Peyer's patch (tissue), 4 donors: ENCODE data around the gene HOXA11. TPM values are rescaled to one million over a fixed set of nuclear protein-coding genes. Genes with fewer than 3 reads are reported as not detected.

Source experiments
- DNase-seq, 3 donors: peaks; one replicate each; pipeline ENCODE4 v3.0.0-alpha.2; 2017 to 2019
- H3K27ac ChIP-seq, 4 donors: fragments of 200-600 bp; sonication (generic); one replicate each; pipeline ENCODE4 v1.5.1; 2016 to 2019
- H3K27me3 ChIP-seq, 2 donors: fragments of 200-600 bp; sonication (generic); one replicate each; pipeline ENCODE4 v1.5.1; 2019
- H3K36me3 ChIP-seq, 3 donors: fragments of 200-600 bp; sonication (generic); one replicate each; pipeline ENCODE4 v1.5.1; 2016 to 2019
- H3K4me1 ChIP-seq, 4 donors: fragments of 200-600 bp; sonication (generic); one replicate each; pipeline ENCODE4 v1.5.1; 2016 to 2019
- H3K4me3 ChIP-seq, 4 donors: fragments of 200-600 bp; sonication (generic); 1 replicate in 3 of 4; 2 replicates in 1 of 4; pipeline ENCODE4 v1.5.1; 2016 to 2019; ENCODE audit warnings: mild to moderate bottlenecking in 1 of 4
- H3K9me3 ChIP-seq, 4 donors: fragments of 200-600 bp; sonication (generic); one replicate each; pipeline ENCODE4 v1.5.1; 2016 to 2019; ENCODE audit warnings: mild to moderate bottlenecking in 1 of 4
- CTCF ChIP-seq, 6 experiments: fragments of 450-650 bp in 4 of 6; fragments of 200-600 bp in 2 of 6; sonication (generic) in 1 of 6; IDR thresholded peaks; one replicate each; pipeline ENCODE4 v1.5.1; 2017 to 2019; ENCODE audit warnings: antibody characterized with exemption in 6 of 6, mild to moderate bottlenecking in 3 of 6, moderate library complexity in 1 of 6
- POLR2A ChIP-seq, 2 donors: fragments of 450-650 bp; IDR thresholded peaks; one replicate each; pipeline ENCODE4 v1.5.1; 2017; ENCODE audit warnings: antibody characterized with exemption in 2 of 2, mild to moderate bottlenecking in 2 of 2, moderate library complexity in 2 of 2
- total RNA-seq, 4 donors: library from RNA; depleted of rRNA; stranded (reverse); fragments of >200 nt; gene quantifications; one replicate each; pipeline ENCODE4 v1.1.0, GENCODE V29; 2016

The HOXA11 gene
- total RNA-seq, result not detected

- Histone ChIP-seq H3K4me3 (peak within 1 kb of the TSS; percentile 20 to 63 (median 46)), H3K27me3 (peaks cover 8 to 66% of the 10 kb centered on the region in 2 donors)
- DNase-seq, result peak in 2 of 3 donors; percentile 49 to 53
Observed at GRCh38 chr7:27185013-27185853, at the start of gene HOXA11. Gene HOXA11, minus strand, starts transcription at chr7:27185232. Its CDS starts 88 bp downstream, at chr7:27185144.

GRCh38 chr7:27229448-27229847, 44.4 kb upstream of the HOXA11 start:
- TF ChIP-seq POLR2A (IDR thresholded peaks at IDR 0.05) (no peak), CTCF (IDR thresholded peaks at IDR 0.05) (no peak)
- no peak for DNase-seq
- H3K36me3 ChIP-seq, result no peaks in the 10 kb centered on the region
- H3K27ac ChIP-seq, result no peak overlapping the region
- no peaks in the 10 kb centered on the region for H3K4me1 ChIP-seq
- H3K27me3 ChIP-seq, result peaks cover 0 to 12% of the 10 kb centered on the region in 2 donors
- no peaks in the 10 kb centered on the region for H3K9me3 ChIP-seq
- no peak overlapping the region for H3K4me3 ChIP-seq

More at GRCh38 chr7:27185013-27185853, at the start of gene HOXA11:
- TF ChIP-seq CTCF (IDR thresholded peaks at IDR 0.05) (no peak), POLR2A (IDR thresholded peaks at IDR 0.05) (no peak)
- Histone ChIP-seq H3K36me3 (no peaks in the 10 kb centered on the region), H3K27ac (peak within 1 kb of the TSS in 1 of 4 donors; percentile 2), H3K4me1 (peaks cover 5 to 40% (median 22%) of the 10 kb centered on the region in 4 donors), H3K9me3 (no peaks in the 10 kb centered on the region)

- H3K4me1 ChIP-seq, result peaks cover 0 to 4% (median 0%) of the 10 kb centered on the region in 4 donors
- TF ChIP-seq CTCF (IDR thresholded peaks at IDR 0.05) (no peak), POLR2A (IDR thresholded peaks at IDR 0.05) (no peak)
- H3K27me3 ChIP-seq, result peaks cover 0 to 38% of the 10 kb centered on the region in 2 donors
- no peak overlapping the region for H3K4me3 ChIP-seq
- peak in 1 of 3 donors; percentile 48 for DNase-seq
- no peak overlapping the region for H3K27ac ChIP-seq
- H3K36me3 ChIP-seq, result no peaks in the 10 kb centered on the region
- no peaks in the 10 kb centered on the region for H3K9me3 ChIP-seq
Observed at GRCh38 chr7:27224983-27225934, 40.2 kb upstream of the HOXA11 start.

- DNase-seq, result no peak
- H3K9me3 ChIP-seq, result no peaks in the 10 kb centered on the region
- peaks cover 0 to 48% of the 10 kb centered on the region in 2 donors for H3K27me3 ChIP-seq
Observed at GRCh38 chr7:27223941-27224575, 39.0 kb upstream of the HOXA11 start.

More at GRCh38 chr7:27223941-27224575, 39.0 kb upstream of the HOXA11 start:
- TF ChIP-seq CTCF (IDR thresholded peaks at IDR 0.05) (no peak), POLR2A (IDR thresholded peaks at IDR 0.05) (no peak)
- H3K27ac ChIP-seq, result no peak overlapping the region
- H3K36me3 ChIP-seq, result no peaks in the 10 kb centered on the region
- no peak overlapping the region for H3K4me3 ChIP-seq
- peaks cover 0 to 4% (median 0%) of the 10 kb centered on the region in 4 donors for H3K4me1 ChIP-seq
